GM19025 (cell line): ENCODE results near the gene DCLK1.

ENCODE experiments used
- ATAC-seq: cut with Tn5 transposase; IDR thresholded peaks from one replicate; pipeline ENCODE4 v1.9.1; 2021; ENCODE audit warnings: mild to moderate bottlenecking, low read depth, moderate library complexity; ENCODE audit not compliant: unreplicated experiment

The DCLK1 gene

DNA sequence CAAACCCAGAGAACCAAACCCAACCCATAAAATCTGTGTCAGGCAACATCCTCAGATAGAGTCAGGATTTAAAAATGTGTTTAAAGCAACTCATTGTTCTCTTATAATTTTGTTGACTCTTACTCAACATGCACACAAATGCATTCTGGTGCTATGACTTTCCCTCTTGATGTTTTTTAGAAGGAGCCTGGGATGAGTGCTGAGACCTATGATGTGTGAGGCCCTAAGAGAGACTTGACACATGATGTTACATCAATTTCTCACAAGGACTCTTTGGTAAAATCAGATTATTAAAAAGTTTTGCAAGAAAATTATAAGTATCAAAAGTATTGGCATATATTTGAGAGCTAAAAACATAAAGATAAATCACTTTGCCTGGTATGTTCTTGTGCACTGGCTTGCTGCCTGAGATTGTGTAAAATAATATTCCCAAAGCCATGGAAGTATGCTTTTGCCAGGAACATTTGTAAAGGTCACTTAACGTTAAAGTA is 173.9 kb downstream of the DCLK1 start:
- ATAC-seq = no peak

- ATAC-seq = no peak
Measured at GRCh38 chr13:35956074-35956473, 175.1 kb downstream of the DCLK1 start.

- no peak for ATAC-seq
Measured at GRCh38 chr13:35954207-35954560, 177.0 kb downstream of the DCLK1 start.

DNA sequence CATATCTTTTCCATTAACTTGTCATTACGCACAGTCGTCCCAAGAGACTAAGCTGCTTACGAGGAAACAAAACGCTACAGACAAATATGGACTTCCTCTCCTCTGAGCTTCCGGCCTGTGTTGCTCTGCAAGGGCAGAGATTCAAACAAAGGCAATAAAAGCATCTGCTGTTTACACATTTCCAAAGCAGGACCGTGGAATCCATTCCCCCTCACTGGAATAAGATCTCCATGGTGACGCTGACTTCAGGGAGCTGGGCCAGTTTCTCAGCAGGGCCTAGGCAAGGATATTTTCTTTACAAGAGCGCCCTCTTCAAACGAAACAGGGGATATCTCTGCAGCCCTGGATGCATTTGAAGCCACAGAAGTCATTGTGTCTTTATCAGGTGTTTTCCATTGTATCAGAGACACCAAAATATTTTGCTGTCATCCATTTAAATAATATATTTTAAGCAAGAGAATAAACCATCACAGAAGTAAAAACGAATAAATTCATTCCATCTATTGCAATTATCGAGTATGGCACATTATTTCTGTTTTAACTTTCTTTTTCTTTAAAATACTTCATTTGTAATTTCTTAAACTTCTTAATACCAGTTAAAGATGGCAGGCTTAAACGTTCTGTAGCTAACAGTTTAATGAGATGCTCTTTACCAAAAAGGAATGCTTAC is 177.5 kb downstream of the DCLK1 start:
- no peak for ATAC-seq

GRCh38 chr13:35947315-35947714 is 183.9 kb downstream of the DCLK1 start:
- no peak for ATAC-seq

GRCh38 chr13:35945368-35945767 is 185.8 kb downstream of the DCLK1 start:
- no peak for ATAC-seq

- no peak for ATAC-seq
Measured at GRCh38 chr13:35941374-35941773, 189.8 kb downstream of the DCLK1 start.

- ATAC-seq = no peak
Measured at GRCh38 chr13:35940734-35941133, 190.4 kb downstream of the DCLK1 start.

DNA sequence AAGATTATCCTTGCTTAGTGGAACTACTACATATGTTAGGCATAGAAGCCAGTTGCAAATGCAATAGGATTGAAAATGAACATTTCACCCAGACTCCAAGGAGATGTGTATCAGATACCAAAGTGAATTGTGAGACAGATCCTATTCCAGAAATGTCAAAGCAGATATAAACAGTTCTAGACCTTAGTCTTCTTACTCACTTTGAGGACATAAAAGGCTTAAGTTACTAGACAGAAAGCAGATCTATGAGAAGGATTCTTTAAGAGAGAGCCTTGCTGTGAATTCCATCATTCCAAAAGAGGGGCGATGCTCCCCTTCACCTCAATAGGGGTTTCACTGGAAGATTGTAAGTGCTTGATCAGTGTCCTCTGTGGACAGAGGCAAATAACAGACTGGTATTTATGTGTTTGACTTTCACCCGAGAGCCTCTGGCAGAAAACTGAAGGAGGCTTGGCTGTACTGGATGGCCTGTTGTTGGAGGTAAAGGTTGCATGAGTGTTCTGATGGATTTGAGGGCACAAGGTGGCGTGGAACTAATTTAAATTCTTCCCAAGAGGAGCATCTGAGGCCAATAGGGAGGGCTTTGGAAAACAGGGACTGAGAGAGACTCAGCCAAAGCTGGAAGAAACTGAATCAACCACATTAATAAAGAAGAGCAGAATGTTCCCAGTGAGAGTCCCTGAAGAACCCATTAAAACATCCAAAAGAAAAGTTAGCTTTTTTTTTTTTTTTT is 194.8 kb downstream of the DCLK1 start:
- no peak for ATAC-seq

DNA sequence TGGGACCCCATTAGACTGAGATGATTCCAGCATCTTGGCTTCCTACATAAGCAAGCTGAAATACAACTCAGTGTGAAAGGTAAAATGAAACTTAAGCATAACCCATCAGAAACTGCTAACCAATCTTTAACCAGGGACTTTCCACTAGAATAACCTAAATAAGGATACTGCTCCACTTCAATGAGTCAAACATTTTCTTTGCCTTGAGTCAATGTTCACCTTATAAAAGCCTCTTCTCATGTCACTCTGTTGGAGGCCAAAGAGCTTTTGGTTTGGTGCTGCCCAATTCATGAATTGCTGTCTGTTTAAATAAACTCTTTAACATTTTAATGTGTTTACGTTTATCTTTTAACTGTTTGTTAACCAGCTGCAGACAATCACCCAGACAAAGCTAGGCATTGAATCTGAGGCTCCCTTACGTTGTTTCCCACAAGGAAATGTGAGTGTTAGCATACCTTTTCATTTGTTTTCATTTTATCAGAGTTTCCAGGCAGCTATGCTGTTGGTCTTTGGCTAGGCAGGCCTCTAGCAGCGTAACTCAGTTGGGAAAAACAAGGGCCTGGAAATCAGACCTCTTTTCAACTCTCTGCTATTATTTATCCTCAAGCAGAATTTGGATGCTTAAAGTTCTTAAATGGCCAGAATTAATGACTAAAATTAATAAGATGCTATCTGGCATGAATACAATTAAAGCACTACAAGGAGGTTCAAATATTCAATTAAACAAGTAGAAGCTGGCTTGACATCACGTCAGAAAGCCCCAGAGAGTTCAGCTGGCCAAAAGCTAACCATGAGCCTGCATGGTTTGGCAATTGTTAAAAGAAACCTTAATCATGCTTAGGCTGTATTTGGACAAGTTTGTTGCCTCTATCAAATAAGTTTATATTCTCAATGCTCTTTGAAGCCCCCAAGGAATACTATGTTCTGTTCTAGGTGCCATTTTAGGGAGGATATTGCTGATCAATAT is 200.2 kb downstream of the DCLK1 start:
- peak; percentile 76 for ATAC-seq

DNA sequence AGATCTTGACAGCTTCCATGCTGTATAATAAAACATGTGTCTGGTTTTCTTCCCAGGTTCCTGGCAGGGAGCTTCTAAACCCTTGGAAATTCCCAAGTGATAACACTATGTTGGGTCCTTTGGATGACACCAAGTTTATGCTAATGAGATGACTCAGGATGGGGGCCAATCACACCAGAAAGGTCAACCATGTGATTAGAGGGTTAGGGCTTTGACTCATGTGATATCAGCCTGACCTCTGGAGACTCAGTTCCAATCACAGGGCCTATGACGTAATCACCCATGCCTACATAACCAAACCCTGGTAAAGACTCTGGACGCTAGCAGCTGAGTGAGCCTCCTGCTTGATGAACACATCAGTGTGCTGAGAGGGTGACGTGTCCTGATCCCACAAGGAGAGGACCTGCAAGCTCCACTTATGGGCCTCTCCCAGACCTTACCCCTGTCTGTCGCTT is 203.6 kb downstream of the DCLK1 start:
- ATAC-seq = no peak

DNA sequence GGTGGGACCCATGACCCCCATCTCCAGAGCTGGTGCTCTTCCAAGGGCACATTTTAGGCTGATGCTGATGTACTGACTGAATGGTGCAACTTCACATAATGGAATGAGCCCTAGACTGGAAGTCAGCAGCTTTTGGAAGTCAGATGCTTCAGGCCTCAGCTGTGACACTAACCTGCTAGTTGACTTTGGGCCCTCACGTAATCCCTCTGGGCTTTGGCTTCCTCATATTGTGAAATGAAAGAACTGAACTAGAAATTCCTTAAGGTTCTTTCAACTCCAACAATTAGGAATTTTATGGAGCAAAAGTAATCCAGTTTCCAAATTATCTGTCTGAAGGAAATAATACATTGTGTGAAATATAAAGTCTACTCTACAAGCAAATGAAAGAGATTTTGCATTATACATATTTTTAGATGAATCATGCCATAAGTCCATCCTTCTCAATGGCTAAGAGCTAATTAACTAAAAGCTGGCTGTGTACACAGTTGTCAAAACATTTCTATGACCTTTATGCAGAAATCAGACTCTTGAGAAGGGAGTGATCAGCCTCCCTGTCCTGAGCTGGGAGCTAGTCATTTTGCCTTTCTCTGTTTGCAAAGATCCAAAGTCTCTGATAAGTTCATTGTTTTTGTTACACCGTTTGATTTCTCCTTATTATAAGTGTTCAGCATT is 204.2 kb downstream of the DCLK1 start:
- ATAC-seq = no peak

GRCh38 chr13:35925669-35926068 is 205.5 kb downstream of the DCLK1 start:
- ATAC-seq = no peak

- ATAC-seq = no peak
Measured at GRCh38 chr13:35923347-35923746, 207.8 kb downstream of the DCLK1 start.

DNA sequence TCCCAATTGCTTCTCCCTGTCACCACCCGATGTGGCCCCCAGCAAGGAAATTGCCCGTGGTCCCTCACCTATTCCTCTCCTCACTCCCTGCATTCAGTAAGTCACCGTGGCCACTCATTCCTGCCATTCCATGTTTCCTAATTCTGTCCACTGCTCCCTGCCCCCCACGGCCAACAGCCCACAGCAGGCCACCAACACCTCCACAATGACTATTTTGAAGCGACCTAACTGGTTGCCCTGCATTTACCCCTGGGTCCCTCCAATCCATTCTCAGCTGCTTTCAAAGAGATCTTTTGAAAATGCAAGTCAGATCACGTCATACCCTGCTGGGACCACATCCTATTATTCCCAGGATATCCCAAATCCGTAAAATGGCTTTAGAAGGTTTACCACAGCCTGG is 210.4 kb downstream of the DCLK1 start:
- no peak for ATAC-seq

DNA sequence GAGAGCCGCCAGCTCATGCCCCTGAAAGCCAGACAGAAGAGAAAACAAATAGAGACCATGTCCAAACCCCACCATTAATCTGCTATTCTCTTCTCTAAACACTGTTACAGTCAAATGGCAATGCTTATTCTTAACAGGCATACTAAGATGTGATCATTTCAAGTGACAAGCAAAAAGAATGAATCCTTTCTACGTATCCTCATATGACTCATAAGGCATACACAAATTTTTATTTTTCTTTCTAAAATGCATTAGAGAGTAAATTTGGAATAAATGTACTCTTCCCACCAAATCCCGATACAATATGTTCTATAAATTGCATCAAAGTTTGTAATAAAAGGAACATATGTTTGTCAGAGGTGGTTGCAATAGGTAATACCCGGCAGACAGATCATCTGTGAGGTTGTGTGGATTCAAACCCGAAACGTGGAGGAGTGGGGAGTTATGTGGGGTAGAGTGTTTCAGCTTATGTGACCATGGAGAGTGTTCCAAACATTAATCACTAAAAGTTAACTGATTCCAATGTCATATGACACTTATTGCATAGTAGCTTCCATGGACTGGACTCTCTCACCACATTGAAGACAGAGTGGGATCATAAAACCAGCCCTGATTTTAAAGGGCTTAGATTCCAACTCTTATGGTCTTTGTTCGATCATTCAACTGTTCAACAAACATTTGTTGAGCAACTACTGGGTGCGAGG is 213.1 kb downstream of the DCLK1 start:
- ATAC-seq = no peak

- ATAC-seq = peak; percentile 63
Measured at GRCh38 chr13:35917252-35917941, 213.8 kb downstream of the DCLK1 start.

DNA sequence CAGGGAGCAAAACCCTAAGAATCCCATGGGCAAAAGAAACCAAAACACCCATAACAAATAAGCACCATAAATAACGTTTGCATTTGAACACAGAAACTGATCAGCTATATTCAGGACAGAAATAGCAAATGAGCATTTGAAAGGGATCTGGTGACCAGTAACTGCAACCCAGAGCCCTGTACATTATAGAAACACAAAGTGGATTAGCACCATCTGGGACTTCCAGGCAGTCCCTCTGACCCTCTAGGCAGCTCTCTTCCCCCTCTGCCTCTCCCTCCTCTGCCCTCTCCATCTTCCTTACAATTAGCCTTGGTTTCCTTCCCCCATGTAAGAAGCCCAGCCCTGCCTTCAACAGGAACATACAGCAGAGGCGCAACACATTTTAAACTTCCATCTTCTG is 215.0 kb downstream of the DCLK1 start:
- no peak for ATAC-seq

GRCh38 chr13:35914662-35915061 is 216.5 kb downstream of the DCLK1 start:
- ATAC-seq = no peak
